ENCODE results near the gene CENPK. TPM values are rescaled to one million over a fixed set of nuclear protein-coding genes. Genes with fewer than 3 reads are reported as not detected.

The CENPK gene
- total and polyA plus RNA-seq, 9 of the 15 experiments (the other 6 are each of a cell fraction or from before 2014, with no cell fraction given): 30.8 to 134 (median 69.0) TPM

- no peak for TF ChIP-seq FOXO4 (CRISPR knock-in tag; IDR thresholded peaks at IDR 0.05)
- TF ChIP-seq SMAD4 (CRISPR knock-in tag; conservative IDR thresholded peaks at IDR 0.05): 0 out of 2 replicates have a peak, but pooled peaks have one; percentile 31
- TF ChIP-seq ZNF217 (CRISPR knock-in tag; IDR thresholded peaks at IDR 0.05): no peak
- no peak for TF ChIP-seq GABPB2 (CRISPR knock-in tag; conservative IDR thresholded peaks at IDR 0.05)
- no peak for TF ChIP-seq MCM5 (IDR thresholded peaks at IDR 0.05; ENCODE audit: low read depth)
- TF ChIP-seq ZNF76 (CRISPR knock-in tag; IDR thresholded peaks at IDR 0.05; ENCODE audit: borderline replicate concordance): peak; percentile 59; the same call in 1 of the 2 replicates
- TF ChIP-seq TAF15 (IDR thresholded peaks at IDR 0.05; ENCODE audit: low read depth, low read length): no peak
- TF ChIP-seq SMAD1 (IDR thresholded peaks at IDR 0.05; ENCODE audit: low read depth, low read length, partially characterized antibody): peak; percentile 71
- peak; percentile 90 for TF ChIP-seq CC2D1A (IDR thresholded peaks at IDR 0.05)
- no peak for TF ChIP-seq ESRRB (CRISPR knock-in tag; IDR thresholded peaks at IDR 0.05; ENCODE audit: borderline replicate concordance)
- no peak; the same call in 1 of the 2 replicates for TF ChIP-seq HLTF (IDR thresholded peaks at IDR 0.05)
- TF ChIP-seq TAL1 (IDR thresholded peaks at IDR 0.05): no peak
- no peak for TF ChIP-seq ZNF583 (CRISPR knock-in tag; IDR thresholded peaks at IDR 0.05)
- no peak; the same call in 1 of the 2 replicates for TF ChIP-seq SMAD3 (CRISPR knock-in tag; conservative IDR thresholded peaks at IDR 0.05)
- no peak for TF ChIP-seq ZNF699 (CRISPR knock-in tag; IDR thresholded peaks at IDR 0.05; ENCODE audit: insufficient replicate concordance)
- TF ChIP-seq ZBTB2 (IDR thresholded peaks at IDR 0.05): peak; percentile 15; the same call in 1 of the 2 replicates
- TF ChIP-seq JUN (IDR thresholded peaks at IDR 0.05; ENCODE audit: borderline replicate concordance, low read depth, low read length): peak; percentile 3; the same call in 1 of the 2 replicates
- no peak for TF ChIP-seq JUN (CRISPR knock-in tag; IDR thresholded peaks at IDR 0.05; ENCODE audit: borderline replicate concordance)
- TF ChIP-seq ATF3 (IDR thresholded peaks at IDR 0.05): no peak
- TF ChIP-seq ATF3 (CRISPR knock-in tag; conservative IDR thresholded peaks at IDR 0.05): 0 out of 2 replicates have a peak, but pooled peaks have one; percentile 23
- no peak for TF ChIP-seq HOXB6 (CRISPR knock-in tag; IDR thresholded peaks at IDR 0.05; ENCODE audit: borderline replicate concordance)
- TF ChIP-seq CGGBP1 (CRISPR knock-in tag; IDR thresholded peaks at IDR 0.05): no peak
- TF ChIP-seq GMEB1 (CRISPR knock-in tag; IDR thresholded peaks at IDR 0.05): peak; percentile 47
Measured at GRCh38 chr5:65562731-65563701, at the start of gene CENPK, which contains the start of gene PPWD1 (continued).

Data from K562 (cell line).